ENCODE data around the gene ENPP7.

Gene ENPP7

DNA sequence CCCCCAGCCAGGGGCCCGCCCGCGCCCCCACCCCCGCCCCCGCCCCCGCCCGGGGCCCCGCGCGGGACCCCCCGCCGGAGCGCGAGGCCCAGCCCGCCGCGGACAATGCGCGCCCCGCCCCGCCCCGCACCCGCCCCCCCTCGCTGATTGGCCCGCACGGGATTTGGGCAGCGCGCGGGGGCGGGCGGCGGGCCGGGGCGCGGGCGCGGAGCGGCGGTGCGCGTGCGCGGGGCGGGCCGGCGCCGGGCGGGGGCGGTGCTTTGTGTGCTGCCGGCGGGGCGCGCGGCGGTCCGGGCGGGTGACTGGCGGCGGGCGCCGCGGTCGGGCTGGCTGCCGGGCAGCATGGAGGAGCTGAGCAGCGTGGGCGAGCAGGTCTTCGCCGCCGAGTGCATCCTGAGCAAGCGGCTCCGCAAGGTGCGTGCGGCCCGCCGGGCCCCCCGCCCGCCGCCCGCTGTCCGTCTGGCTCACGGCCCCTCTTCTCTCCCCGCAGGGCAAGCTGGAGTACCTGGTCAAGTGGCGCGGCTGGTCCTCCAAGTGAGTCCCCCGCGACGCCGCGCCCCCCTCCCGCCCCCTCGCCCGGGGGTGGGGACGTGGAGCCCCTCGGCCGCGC, 47.3 kb downstream of the ENPP7 start, which contains the start of gene CBX2:
Gene CBX2 (plus strand): TSS at position 255 of the 610 bp plus-strand sequence. CDS start 88 bp downstream, at position 343.
- peak; percentile 42 to 55 for DNase-seq (ENCODE audit: low read depth in 2 of 2)

DNA sequence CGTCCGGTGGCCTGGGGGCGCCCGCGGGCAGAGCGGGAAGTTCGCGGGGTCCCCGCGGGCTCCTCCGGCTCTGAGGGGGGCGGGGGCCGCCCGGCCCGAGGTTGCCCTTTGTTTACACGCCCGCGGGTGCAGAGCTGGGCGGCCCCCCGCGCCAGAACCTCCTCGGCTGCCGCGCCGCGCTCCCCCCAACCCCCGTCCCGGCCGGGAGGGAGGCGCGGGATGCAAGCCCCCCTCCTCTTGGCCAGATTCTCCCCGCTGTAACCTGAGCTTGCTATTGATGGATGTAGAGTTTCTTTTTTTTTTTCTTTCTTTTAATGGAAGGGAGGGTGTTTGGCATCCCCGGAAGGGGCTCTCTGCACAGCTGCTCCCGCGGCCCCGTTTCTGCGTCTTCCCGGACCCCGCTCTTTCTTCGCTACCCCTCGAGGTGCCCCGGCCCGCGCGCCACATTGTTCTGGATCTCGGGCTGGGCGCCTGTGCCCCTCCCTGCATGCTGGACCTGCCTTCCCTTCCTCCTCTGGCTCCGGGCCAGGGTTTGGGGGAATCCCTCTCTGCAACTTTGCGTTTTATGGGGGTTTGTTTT, 47.9 kb downstream of the ENPP7 start:
- no peak for DNase-seq (ENCODE audit: low read depth in 2 of 2)

DNA sequence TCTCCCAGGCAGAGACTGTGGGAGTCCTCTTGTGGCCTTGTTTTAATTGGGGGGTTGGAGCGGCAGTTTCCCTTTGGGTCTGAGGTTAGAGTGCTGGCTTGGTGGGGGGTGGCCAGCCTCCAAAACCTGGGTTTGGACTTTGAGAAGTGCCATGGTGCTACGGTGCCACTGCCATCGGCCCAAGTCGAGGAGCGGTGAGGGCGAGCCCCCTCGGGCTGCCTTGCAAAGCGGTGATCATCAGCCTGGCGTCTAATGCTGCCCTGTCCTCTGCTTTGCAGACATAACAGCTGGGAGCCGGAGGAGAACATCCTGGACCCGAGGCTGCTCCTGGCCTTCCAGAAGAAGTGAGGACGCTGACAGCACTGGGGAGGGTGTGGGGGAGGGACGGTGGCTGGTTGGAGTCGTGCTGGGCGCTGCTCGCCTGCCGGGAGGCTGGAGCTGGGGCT, 48.4 kb downstream of the ENPP7 start:
- no peak for DNase-seq (ENCODE audit: low read depth in 2 of 2)

DNA sequence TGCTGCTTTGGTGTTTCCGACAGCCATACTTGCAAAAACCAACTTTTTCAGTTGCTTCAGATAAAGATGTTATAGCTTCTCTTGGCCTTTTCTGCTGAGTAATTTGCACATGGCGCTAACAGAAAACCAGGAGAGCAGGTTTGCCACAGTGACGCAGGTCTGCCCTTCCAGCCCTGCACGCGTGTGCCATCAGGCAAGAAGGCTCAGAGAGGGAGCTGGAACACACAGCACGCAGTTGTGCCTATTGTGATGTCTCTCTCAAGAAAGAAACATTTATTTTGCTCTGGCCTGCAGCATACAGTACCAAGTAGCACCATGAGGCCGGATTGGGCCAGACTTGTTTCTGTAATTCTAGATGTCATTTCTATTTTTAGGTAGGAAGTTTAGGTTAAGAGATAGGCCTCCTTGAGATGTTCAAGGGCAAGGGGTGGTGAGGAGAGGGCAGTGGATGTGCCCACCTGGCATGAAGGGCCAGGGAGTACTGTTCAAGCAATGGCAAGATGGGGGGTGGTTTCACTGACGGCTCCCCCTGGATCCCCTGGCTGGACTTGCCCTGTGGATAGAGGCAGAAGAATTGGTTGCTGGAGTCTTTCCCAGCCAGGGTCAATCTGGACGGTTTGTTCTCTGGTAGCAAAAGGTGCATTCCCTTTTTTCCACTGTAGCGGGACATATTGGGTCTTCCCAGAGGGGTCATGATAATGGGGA, 49.1 kb downstream of the ENPP7 start:
- DNase-seq (ENCODE audit: low read depth in 2 of 2), result no peak

DNA sequence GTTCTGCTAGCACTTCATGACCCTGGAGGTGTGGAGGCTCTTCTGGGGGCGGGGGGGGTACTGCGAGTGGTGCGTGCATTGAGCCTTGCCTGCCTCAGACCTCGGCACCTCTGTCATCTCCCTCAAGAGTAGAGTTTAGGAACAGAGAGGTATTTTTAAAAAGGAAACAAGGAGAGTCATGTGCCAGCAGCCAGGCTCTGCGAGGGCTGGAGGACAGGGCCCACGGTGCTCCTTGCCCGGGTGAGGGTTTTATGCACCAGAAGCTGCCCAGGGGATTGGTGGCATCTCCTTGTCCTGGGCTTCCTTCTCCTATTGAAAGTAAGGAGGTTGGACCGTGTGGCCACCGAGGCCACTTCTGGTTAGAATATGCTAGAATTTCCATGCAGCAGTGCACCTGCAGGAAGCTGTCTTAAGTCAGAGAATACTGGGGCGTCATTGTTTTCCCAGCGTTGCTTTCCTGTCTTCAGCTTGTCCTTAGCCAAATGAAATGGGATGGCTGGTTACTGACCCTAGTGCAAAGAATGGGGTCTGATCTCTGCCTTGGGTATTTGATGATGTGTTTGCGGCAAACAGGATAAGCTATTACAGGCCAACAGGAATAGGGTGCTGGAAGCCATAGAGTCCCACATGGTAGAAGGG, 50.4 kb downstream of the ENPP7 start:
- no peak for DNase-seq (ENCODE audit: low read depth in 2 of 2)

DNA sequence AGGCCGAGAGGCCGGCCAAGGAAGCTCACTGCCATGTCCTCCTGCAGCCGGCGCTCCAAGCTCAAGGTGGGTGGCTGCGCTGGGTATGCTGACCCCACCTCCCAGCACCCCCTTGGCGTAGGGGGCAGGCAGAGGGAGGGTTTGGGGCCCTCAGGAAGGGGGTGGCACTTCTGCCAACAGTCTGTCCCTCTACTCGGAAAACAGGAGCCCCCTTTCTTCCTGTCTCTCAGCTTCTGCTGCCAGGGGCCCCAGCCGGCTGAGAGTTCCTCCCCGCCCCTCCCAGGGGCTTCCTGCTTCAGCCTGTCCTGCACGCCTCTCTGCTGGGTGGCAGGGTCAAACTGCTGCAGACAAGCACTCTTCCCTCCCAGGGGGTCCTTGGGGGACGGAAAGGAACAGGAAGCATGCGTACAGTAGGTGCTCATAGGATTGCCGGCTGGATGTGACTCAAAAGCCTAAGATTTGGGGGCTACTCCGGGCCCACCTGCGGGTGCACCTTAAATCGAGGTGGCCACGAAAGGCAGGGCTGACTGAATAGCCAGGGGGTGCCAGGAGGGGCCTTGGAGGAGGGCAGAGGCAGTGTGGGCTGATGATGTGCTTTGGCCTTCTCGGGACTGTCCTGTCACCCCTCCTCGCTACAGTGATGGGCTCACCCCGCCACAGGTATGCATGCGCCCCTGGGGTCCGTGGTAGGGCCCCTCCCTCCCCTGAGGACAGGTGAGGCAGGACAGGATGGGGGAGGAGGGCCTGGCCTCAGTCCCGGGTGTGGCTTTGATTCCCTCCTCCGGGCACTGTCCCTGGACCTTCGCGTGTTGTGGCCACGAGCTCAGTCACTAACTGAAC, 51.2 kb downstream of the ENPP7 start:
- no peak for DNase-seq (ENCODE audit: low read depth in 2 of 2)

DNA sequence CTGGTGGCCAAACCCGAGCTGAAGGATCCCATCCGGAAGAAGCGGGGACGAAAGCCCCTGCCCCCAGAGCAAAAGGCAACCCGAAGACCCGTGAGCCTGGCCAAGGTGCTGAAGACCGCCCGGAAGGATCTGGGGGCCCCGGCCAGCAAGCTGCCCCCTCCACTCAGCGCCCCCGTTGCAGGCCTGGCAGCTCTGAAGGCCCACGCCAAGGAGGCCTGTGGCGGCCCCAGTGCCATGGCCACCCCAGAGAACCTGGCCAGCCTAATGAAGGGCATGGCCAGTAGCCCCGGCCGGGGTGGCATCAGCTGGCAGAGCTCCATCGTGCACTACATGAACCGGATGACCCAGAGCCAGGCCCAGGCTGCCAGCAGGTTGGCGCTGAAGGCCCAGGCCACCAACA, 53.1 kb downstream of the ENPP7 start:
- no peak for DNase-seq (ENCODE audit: low read depth in 2 of 2)

DNA sequence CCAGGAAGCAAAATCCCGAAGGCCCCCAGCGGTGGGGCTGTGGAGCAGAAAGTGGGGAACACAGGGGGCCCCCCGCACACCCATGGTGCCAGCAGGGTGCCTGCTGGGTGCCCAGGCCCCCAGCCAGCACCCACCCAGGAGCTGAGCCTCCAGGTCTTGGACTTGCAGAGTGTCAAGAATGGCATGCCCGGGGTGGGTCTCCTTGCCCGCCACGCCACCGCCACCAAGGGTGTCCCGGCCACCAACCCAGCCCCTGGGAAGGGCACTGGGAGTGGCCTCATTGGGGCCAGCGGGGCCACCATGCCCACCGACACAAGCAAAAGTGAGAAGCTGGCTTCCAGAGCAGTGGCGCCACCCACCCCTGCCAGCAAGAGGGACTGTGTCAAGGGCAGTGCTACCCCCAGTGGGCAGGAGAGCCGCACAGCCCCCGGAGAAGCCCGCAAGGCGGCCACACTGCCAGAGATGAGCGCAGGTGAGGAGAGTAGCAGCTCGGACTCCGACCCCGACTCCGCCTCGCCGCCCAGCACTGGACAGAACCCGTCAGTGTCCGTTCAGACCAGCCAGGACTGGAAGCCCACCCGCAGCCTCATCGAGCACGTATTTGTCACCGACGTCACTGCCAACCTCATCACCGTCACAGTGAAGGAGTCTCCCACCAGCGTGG, 53.7 kb downstream of the ENPP7 start:
- no peak for DNase-seq (ENCODE audit: low read depth in 2 of 2)

DNA sequence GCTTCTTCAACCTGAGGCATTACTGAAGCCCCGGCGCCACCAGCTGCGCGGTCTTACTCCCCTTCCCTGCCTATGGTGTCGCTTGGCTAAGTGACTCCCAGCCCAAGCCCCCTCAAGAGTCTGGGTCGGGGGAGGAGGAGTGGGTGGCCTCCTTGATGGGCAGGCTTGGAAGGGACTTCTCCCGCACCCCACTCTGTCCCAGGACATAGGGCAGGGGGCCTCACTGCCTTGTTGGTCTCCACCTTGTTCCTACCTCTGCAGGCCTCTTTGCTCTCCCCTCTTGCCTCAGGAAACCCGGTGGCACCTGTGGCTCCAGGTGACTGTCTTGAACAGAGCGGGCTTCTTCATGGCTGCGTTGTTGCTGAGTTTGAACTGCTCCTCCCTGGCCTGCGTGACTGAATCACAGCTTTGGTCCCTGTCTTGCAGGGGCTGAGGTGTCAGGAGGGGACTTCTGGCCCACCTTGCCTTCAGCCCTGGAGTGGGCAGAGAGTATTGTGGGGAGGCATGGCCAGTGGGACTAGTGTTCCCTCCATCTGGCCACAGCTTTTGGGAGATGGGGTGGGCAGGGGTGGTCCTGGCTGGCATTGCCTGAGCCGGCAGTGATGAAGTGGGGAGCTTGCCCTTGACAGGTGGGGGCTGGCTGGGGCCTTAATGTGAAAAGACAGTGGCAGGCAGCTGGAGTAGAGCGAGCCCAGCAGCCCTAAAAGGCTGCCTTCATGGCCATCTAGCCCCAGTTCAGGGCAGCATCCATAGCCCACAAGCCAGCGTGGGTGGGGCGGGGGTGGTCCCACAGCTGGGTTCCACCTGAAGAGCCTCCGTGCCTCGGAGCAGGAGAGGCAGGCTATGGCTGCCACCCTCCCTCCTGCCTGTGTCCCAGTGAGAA, 54.5 kb downstream of the ENPP7 start:
- DNase-seq (ENCODE audit: low read depth in 2 of 2), result no peak

DNA sequence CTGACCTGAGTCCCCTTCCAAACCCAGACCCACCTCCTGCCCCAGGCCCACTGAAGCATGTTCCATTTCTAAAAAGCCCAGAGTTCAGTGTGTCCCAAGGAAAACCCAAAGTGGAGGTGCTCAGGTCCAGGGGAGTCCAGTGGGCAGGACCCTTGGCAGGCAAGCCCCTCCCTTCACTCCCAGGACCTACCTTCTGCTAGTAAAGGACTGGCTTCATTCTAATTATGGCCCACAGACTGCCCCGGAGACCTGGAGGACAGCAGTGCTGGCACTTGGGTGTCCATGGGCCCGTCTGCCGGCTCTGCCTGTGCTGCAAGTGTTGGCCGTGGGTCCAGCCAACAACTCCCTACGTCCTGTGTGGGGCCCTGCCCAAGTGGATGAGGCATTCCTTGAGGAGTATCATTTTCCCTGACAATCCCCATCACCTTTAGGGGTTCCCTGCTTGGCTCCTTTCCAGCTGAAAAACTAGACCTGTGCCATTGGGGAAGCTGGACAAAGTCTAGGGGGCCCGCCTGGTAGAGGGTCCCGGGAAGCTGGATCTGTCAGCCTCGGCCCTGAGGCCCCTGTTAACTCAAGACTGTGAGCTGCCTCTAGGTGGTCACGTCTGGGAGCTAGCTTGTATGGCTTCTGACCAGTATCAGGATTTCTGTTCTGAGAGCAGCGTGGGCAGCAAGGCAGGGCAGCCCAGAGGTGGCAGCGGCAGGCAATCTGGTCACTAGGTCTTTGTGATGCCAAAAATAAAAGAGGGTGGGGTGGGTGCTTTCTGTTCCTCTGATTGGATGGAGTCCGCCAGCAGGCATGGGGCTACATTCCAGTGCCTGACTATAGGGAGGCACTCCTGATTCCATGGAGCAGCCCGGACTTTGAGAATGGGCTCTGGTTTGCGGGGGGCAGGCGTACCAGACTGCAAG, 55.4 kb downstream of the ENPP7 start:
- DNase-seq (ENCODE audit: low read depth in 2 of 2), result no peak

DNA sequence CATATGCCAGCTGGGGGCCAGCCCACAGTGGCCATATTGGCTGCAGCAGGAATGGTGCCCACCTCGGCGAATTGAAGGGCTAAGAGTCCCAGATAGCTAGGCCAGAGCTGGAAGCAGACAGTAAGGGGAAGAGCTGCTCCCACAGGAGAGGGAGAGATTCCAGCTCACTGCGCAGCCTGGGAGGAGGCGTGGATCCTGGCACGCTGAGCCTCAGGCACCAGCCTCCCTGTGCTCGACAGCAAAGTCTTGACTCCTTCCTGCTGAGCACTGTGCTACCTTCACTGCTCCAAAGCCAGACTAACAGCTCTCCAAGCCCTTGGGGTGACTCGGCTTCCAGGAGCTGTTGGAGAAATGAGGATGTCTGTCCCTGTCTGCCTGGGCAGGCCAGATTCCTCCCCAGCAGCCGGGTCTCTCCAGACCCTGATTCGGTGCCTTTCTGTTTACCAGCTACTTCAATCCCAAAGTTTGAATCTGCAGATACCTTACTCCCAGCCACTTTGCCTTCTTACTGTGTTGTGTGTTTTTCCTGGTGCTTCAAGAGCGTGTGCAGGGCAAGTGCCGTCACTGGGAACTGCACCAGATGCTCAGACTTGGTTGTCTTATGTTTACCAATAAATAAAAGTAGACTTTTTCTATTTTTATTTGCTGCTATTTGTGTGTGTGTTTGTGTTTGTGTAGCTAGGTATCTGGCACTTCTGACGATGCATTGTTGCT, 56.3 kb downstream of the ENPP7 start:
- DNase-seq (ENCODE audit: low read depth in 2 of 2), result no peak

DNA sequence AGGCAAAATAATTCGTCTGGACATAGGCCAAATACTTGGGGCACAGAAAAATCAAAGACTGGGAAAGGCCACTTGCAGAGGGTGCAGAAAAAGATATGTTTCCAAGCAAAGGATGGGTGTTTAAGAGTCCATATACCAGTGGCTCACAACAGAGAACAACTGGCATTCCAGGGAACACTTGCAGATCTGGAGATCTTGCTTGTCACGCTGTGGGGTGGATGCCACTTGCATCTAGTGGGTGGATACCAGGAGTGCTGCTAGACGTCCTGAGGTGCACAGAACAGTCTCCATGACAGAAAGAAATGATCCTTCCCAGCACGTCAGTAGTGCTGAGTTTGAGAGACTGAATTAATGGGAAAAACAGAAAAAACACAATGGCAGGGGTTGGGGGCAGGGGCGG, 57.7 kb downstream of the ENPP7 start:
- no peak for DNase-seq (ENCODE audit: low read depth in 2 of 2)

DNA sequence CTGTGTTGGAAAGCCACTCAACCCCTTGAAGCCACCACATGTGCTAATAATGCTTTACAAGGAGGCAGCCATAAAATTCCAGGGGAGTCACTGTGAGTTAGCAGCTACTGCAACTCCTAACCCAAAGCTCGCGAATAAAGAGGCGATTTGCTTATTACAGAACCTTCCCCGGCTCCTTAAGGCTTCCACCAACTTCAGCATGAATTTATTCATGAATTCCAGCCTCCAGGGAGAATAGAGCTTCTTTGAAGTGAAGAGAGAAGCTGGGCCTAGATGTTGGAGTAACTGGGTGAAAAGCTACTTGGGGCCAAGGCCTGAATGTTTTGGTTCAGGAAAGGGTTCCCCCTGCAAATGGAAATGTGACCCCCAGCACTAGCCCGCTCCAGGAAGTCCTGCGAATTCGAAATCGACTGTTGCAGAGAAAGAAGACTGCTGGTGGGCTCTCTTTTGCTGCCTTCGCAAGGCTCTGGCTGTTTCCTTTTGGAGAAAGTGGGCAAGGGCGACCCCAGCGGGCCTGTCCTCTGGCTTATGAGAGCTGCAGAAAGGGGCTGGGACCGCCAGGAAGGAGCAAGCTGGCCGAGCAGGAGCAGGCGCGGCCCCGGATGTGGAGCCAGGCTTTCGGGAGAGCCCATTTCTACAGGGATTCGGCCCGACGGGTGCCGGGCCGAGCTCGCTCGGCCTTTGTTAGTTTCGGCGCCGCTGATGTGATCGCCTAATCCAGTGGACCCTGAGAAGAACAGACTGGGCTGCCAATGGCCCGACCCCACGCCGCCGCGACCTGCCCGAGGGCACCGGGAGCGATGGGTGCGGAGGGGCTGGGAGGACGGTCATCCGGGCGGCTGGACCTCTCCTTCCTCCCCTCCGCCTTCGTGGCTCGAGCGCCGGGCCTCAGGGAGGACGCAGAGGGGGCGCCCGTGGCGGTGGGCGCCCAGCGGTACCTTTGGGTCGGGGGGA, 58.5 kb downstream of the ENPP7 start:
- DNase-seq (ENCODE audit: low read depth in 2 of 2), result no peak

DNA sequence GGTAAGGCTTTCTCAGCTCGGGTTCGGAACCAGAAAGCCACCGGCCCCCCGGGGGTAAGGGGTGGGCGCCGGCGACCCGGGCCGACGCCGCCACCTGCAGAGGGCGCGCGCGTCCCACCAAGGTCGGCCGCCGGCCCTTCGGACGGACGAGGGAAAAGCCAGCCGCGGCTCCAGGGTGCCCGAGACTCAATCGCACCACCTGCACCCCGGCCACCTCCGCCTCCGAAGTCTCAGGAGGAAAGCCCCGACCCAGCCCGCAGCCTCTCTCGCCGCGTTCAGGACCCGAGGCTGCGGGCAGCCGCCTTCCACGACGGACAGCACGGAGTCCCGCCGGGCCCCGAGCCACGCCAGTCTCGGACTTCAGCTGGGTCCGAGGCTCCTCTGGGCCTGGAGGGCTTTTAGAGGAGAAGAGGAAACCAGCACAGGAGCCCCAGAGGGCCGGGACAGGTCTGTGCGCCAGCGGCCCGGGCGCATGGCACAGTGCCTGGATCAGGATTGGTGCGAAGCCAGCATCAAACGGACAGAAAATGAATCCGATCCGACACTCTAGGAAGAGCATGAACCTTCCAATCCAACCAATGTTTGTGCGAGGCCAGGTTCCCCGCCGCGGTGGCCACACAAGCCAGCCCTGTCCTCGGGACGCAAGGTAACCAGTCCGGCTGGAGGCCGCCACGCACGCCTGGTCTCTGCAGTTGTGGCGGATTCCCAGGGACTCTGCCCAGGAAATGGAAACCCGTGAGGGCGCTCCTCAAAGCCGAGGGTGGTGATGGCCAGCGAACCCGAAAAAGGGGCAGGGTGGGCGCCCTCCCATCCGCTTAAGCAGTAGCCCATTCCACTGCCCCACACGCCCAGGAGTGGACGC, 59.4 kb downstream of the ENPP7 start:
- DNase-seq (ENCODE audit: low read depth in 2 of 2), result no peak

DNA sequence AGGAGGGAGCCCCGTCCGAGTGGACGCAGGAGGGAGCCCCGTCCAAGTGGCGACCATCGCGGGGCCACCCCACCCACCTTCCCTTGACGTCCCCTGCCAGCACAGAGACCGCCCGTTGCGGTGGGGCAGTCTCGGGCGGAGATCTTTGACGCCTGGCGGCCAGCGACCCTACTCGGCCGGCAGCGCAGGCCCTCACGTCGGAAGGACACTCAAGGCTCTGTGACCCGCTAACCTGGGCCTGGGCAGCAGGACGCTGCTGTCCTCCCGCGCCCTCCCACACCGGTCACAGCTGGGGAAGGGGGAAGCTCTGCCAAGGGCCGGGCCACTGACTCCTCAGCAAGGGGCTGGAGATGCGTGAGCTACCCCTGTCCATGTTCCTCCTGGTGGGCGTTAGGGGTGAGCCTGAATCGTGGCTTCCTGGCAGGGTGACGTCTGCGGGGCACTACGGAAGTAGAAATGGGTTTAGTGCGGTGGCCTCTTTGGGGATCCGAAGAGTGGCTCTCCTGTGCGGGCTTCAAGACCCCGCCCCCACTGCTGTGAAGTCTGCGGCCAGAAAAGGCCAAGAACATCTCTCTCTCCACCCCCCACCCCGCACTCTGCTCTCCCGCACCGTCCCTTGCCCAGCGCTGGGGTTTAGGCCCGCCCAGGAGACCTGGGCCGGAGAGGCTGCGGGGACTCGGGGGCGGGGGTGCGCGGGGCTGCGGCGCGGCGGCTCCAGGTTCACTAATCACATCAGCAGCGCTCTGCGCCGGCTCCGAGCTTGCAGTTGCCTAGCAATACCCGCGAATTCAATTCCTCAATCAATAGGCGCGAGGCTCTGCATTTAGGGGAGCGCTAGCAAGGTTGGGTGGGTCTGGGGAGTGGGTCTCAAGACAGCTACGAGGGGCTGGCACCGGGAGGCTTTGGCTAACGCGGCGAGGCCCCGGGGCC, 60.3 kb downstream of the ENPP7 start:
- no peak for DNase-seq (ENCODE audit: low read depth in 2 of 2)

All from fibroblast of skin of left quadriceps (primary cell).